Endodermal cell (in vitro differentiated cells): ENCODE results near the gene RPTOR. TPM values are rescaled to one million over a fixed set of nuclear protein-coding genes. Genes with fewer than 3 reads are reported as not detected.
A peak's percentile ranks its signal among the peaks of the same experiment; 100 is the strongest.

ENCODE experiments used
- DNase-seq: peaks from one replicate; pipeline ENCODE4 v3.0.0-alpha.2; 2017
- H3K27ac ChIP-seq: 2 replicates; pipeline ENCODE4 v1.5.1; 2013; ENCODE audit warnings: mild to moderate bottlenecking, low read depth, low read length, moderate library complexity
- H3K27me3 ChIP-seq: 2 replicates; pipeline ENCODE4 v1.6.1; 2013; ENCODE audit warnings: mild to moderate bottlenecking, low read length, moderate library complexity; ENCODE audit not compliant: insufficient read depth, control insufficient read depth, poor library complexity, severe bottlenecking
- H3K36me3 ChIP-seq: 2 replicates; pipeline ENCODE4 v1.7.0; 2013; ENCODE audit warnings: mild to moderate bottlenecking, low read length, moderate library complexity; ENCODE audit not compliant: control insufficient read depth, insufficient read depth
- H3K4me1 ChIP-seq: one replicate; pipeline ENCODE4 v1.7.0; 2013; ENCODE audit warnings: low read length; ENCODE audit not compliant: control insufficient read depth, insufficient read depth
- H3K4me3 ChIP-seq: 2 replicates; pipeline ENCODE4 v1.5.1; 2013; ENCODE audit warnings: mild to moderate bottlenecking, low read length, moderate library complexity
- H3K9ac ChIP-seq: 2 replicates; pipeline ENCODE4 v1.6.1; 2013; ENCODE audit warnings: mild to moderate bottlenecking, low read length, moderate library complexity; ENCODE audit not compliant: poor library complexity, severe bottlenecking; ENCODE audit errors: extremely low read depth
- H3K9me3 ChIP-seq: 2 replicates; pipeline ENCODE4 v1.6.1; 2013; ENCODE audit warnings: mild to moderate bottlenecking, low read length, moderate library complexity; ENCODE audit not compliant: control insufficient read depth
- H3K27ac Mint-ChIP-seq: 2 replicates; pipeline ENCODE4 v1.8.0; 2020; ENCODE audit warnings: mixed read lengths
- H3K27me3 Mint-ChIP-seq: 2 replicates; pipeline ENCODE4 v1.8.0; 2021; ENCODE audit warnings: mild to moderate bottlenecking, mixed read lengths; ENCODE audit not compliant: insufficient read depth
- H3K36me3 Mint-ChIP-seq: 2 replicates; pipeline ENCODE4 v1.8.0; 2020; ENCODE audit warnings: low read depth, mixed read lengths
- H3K4me1 Mint-ChIP-seq: 2 replicates; pipeline ENCODE4 v1.8.0; 2020; ENCODE audit warnings: mixed read lengths
- H3K4me3 Mint-ChIP-seq: 2 replicates; pipeline ENCODE4 v1.8.0; 2020; ENCODE audit warnings: mild to moderate bottlenecking, moderate library complexity, mixed read lengths
- H3K9me3 Mint-ChIP-seq: 2 replicates; pipeline ENCODE4 v1.8.0; 2020; ENCODE audit warnings: mild to moderate bottlenecking, mixed read lengths
- WGBS, 2 experiments: methylation state at CpG; one replicate each; pipeline versions ENCODE4 v1.1.5 to v1.1.7; 2013; ENCODE audit warnings: missing lambda C conversion rate in 2 of 2, mixed read lengths in 1 of 2; ENCODE audit not compliant: insufficient coverage in 1 of 2, insufficient read length in 1 of 2; 5-methylcytosine and 5-hydroxymethylcytosine counted together
- total RNA-seq, 2 donors: library from RNA; stranded (reverse); fragmentation: NEBNext Ultra II Directional in 1 of 2; extraction: Animal tissue kit (Norgen Biotek cat#: 25700) in 1 of 2; gene quantifications; 2 replicates in 1 of 2; 3 replicates in 1 of 2; pipeline ENCODE4 v1.2.1, GENCODE V29; 2021
- TF ChIP-seq, protein P1 (sequence below): fragments of 200-600 bp; sonication (generic); conservative IDR thresholded peaks from 2 replicates; pipeline ENCODE4 v1.5.0; 2021; ENCODE audit warnings: antibody characterized with exemption, mild to moderate bottlenecking

Gene RPTOR
- total RNA-seq, 2 donors from 2014 or later: 45.1 to 53.4 TPM

DNA sequence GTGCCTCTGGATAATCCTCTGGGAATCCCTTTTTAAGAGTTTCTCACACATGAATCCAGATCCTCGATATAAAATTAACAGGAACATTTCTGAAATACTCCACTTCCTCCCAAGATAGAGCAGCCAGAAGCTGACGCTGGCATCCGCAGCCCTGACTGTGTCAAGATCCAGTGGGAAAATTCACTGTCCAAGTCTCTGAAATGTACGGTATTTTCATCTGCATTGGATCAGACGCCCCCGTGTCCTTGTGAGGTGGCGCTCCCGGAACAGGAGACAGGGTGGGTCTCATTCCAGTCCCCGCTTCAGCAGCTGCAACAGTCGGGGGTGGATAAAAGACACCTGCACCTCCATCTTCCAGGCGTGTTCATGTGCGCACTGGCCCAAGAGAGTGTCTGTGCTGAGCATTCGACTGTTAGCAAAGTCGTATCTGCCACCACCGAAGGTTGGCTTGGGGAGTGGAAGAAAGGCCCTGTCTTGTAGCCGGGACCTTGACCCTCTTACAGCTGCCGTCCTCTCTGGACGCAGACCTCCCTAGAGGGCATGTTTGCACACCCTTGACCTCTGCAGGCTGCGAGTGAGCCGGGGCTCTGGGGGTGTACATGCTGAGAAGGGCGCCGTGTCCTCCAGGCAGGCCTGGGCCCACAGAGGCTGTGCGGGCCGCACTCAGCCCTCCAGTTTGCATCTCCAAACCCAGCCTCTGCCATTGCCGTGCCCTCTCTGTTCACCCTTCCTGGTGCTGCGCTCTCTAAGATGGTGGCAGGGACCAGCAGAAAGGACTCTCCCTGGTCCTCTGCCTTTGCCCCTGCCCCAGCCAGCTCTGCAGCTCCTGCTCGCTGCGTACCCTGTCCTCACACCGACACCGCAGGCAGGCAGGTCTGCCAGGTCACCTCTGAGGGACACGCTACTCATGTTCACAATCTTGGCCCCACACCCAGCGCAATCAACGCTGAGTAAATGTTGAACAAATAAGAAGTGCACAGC, 375.0 kb downstream of the RPTOR start:
- Mint-ChIP-seq H3K9me3 (peaks cover 16% of the 10 kb centered on the region), H3K4me3 (no peak overlapping the region), H3K27ac (no peak overlapping the region), H3K4me1 (no peaks in the 10 kb centered on the region), H3K27me3 (peaks cover 1% of the 10 kb centered on the region), H3K36me3 (peaks cover 39% of the 10 kb centered on the region)
- no peak for DNase-seq
- Histone ChIP-seq H3K9ac (no peak overlapping the region), H3K36me3 (peaks cover 17% of the 10 kb centered on the region), H3K9me3 (peaks cover 17% of the 10 kb centered on the region), H3K27ac (peak overlapping the region; percentile 16), H3K4me3 (no peak overlapping the region), H3K4me1 (no peaks in the 10 kb centered on the region), H3K27me3 (no peaks in the 10 kb centered on the region)
- 94 to 96% methylated on average over 33 of the region's 33 CpGs for WGBS, 2 experiments
- TF ChIP-seq, protein P1, sequence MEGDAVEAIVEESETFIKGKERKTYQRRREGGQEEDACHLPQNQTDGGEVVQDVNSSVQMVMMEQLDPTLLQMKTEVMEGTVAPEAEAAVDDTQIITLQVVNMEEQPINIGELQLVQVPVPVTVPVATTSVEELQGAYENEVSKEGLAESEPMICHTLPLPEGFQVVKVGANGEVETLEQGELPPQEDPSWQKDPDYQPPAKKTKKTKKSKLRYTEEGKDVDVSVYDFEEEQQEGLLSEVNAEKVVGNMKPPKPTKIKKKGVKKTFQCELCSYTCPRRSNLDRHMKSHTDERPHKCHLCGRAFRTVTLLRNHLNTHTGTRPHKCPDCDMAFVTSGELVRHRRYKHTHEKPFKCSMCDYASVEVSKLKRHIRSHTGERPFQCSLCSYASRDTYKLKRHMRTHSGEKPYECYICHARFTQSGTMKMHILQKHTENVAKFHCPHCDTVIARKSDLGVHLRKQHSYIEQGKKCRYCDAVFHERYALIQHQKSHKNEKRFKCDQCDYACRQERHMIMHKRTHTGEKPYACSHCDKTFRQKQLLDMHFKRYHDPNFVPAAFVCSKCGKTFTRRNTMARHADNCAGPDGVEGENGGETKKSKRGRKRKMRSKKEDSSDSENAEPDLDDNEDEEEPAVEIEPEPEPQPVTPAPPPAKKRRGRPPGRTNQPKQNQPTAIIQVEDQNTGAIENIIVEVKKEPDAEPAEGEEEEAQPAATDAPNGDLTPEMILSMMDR: no peak

DNA sequence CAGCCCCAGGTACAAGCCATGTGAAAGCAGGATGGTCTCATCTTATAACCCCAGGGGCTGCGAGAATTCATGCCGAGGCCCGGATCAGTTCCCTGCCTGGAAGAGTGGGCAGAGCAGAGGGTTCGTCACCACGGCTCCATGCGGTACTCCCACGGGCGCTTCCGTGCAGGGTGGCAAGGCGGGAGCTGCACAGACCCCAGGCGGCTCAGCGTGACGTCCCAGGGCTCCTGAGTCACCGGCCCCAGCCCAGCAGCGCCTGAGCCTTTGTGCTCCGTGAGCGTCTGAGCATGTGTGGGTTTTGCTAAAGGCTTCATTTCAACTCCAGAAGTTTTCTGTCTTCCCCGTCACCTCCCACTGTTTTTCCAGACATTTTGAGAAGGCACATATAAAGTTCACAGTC, 375.8 kb downstream of the RPTOR start:
- 76 to 90% methylated on average over 11 to 18 of the region's 18 CpGs for WGBS, 2 experiments
- Mint-ChIP-seq H3K27ac (no peak overlapping the region), H3K4me3 (no peak overlapping the region), H3K27me3 (peaks cover 3% of the 10 kb centered on the region), H3K36me3 (peaks cover 35% of the 10 kb centered on the region), H3K9me3 (peaks cover 11% of the 10 kb centered on the region), H3K4me1 (no peaks in the 10 kb centered on the region)
- Histone ChIP-seq H3K27me3 (no peaks in the 10 kb centered on the region), H3K9ac (no peak overlapping the region), H3K36me3 (peaks cover 17% of the 10 kb centered on the region), H3K4me1 (no peaks in the 10 kb centered on the region), H3K4me3 (no peak overlapping the region), H3K9me3 (peaks cover 11% of the 10 kb centered on the region), H3K27ac (peak overlapping the region; percentile 47)
- no peak for DNase-seq
- TF ChIP-seq, protein P1: no peak

DNA sequence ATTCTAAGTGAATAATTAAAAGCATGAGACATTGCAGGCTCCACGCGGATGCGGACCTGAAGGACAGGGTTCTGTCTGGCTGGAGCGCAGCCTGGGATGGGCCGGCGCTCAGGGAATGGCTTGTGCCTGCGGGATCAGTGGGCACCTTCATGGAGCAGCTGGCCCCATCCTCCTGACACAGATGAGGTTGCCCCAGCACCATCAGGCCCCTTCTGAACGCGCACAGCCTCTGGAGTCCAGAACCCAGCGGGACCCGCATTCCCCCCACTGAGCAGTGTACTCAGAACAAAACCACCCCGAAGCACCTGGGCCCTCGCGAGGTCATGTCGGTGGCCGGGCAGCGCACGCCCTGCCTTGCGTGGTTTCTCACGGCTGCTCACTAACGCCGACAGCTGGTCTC, 376.5 kb downstream of the RPTOR start:
- Histone ChIP-seq H3K4me1 (no peaks in the 10 kb centered on the region), H3K36me3 (peaks cover 15% of the 10 kb centered on the region), H3K9ac (no peak overlapping the region), H3K27ac (no peak overlapping the region), H3K27me3 (no peaks in the 10 kb centered on the region), H3K9me3 (peaks cover 5% of the 10 kb centered on the region), H3K4me3 (no peak overlapping the region)
- Mint-ChIP-seq H3K4me3 (no peak overlapping the region), H3K27me3 (peaks cover 4% of the 10 kb centered on the region), H3K27ac (no peak overlapping the region), H3K4me1 (peaks cover under 1% of the 10 kb centered on the region), H3K36me3 (peaks cover 31% of the 10 kb centered on the region), H3K9me3 (peaks cover 6% of the 10 kb centered on the region)
- TF ChIP-seq, protein P1: no peak
- 92 to 95% methylated on average over 22 of the region's 22 CpGs for WGBS, 2 experiments
- DNase-seq: no peak
